HepG2 (cell line): Measurements from ENCODE around the gene CACNA1F. TPM values are rescaled to one million over a fixed set of nuclear protein-coding genes. Genes with fewer than 3 reads are reported as not detected.

ENCODE experiments used
- AGO1 ChIP-seq: fragments of 200-400 bp; formaldehyde crosslinking; IDR thresholded peaks from 2 replicates; pipeline ENCODE4 v1.6.1; 2017; ENCODE audit warnings: mild to moderate bottlenecking, low read depth, low read length, moderate library complexity; ENCODE audit not compliant: poor library complexity, severe bottlenecking
- EP300 ChIP-seq, 3 experiments: sonication (generic) in 1 of 3; formaldehyde crosslinking in 1 of 3; IDR thresholded peaks; 2 replicates each; pipeline versions ENCODE4 v1.5.1 to v1.6.1; 2011 to 2020; ENCODE audit warnings: low read depth in 2 of 3, low read length in 2 of 3, borderline replicate concordance in 1 of 3, improper control_type of control experiment in 1 of 3, mild to moderate bottlenecking in 1 of 3, missing genetic modification reagents in 1 of 3, moderate library complexity in 1 of 3
- HNF4G ChIP-seq, 2 experiments: sonication (generic) in 1 of 2; formaldehyde crosslinking in 1 of 2; IDR thresholded peaks; 2 replicates each; pipeline versions ENCODE4 v1.4.0 to v1.6.1; 2011 to 2020; ENCODE audit warnings: borderline replicate concordance in 2 of 2, low read depth in 2 of 2, mild to moderate bottlenecking in 2 of 2, low read length in 1 of 2, missing genetic modification reagents in 1 of 2, moderate library complexity in 1 of 2
- IKZF4 ChIP-seq: sonication (generic); formaldehyde crosslinking; IDR thresholded peaks from 2 replicates; pipeline ENCODE4 v1.5.1; 2020; ENCODE audit warnings: borderline replicate concordance, mild to moderate bottlenecking, low read depth, missing genetic modification reagents; ENCODE audit errors: not compliant biosample characterization
- KDM4B ChIP-seq: sonication (generic); formaldehyde crosslinking; IDR thresholded peaks from 2 replicates; pipeline ENCODE4 v1.4.0; 2020; ENCODE audit warnings: missing genetic modification reagents
- MLLT10 ChIP-seq: sonication (generic); formaldehyde crosslinking; IDR thresholded peaks from 2 replicates; pipeline ENCODE4 v1.4.0; 2020; ENCODE audit warnings: missing genetic modification reagents
- PAF1 ChIP-seq: IDR thresholded peaks from 2 replicates; pipeline ENCODE4 v1.6.1; 2016; ENCODE audit warnings: missing genetic modification reagents, missing compliant biosample characterization
- PATZ1 ChIP-seq: sonication (generic); formaldehyde crosslinking; IDR thresholded peaks from 2 replicates; pipeline ENCODE4 v1.4.0; 2020; ENCODE audit warnings: missing genetic modification reagents
- PBX3 ChIP-seq: sonication (generic); formaldehyde crosslinking; IDR thresholded peaks from 2 replicates; pipeline ENCODE4 v1.8.1; 2023; ENCODE audit warnings: missing genetic modification reagents, inconsistent platforms, borderline replicate concordance
- RAD51 ChIP-seq: fragments of 450-650 bp; IDR thresholded peaks from 2 replicates; pipeline ENCODE4 v1.6.1; 2016; ENCODE audit warnings: borderline replicate concordance
- RARA ChIP-seq: IDR thresholded peaks from 2 replicates; pipeline ENCODE4 v1.6.1; 2016; ENCODE audit warnings: missing genetic modification reagents, missing compliant biosample characterization
- SMARCE1 ChIP-seq: fragments of 450-650 bp; IDR thresholded peaks from 2 replicates; pipeline ENCODE4 v1.6.1; 2017; ENCODE audit warnings: borderline replicate concordance
- XRCC5 ChIP-seq: fragments of 200-400 bp; formaldehyde crosslinking; optimal IDR thresholded peaks from 2 replicates; pipeline ENCODE3; 2017; ENCODE audit warnings: mild to moderate bottlenecking, low read length
- ZFP36 ChIP-seq: fragments of 150-350 bp; IDR thresholded peaks from 2 replicates; pipeline ENCODE4 v1.6.1; 2018; ENCODE audit warnings: borderline replicate concordance, low read length, low read depth; ENCODE audit not compliant: partially characterized antibody
- ZNF24 ChIP-seq: fragments of 450-650 bp; IDR thresholded peaks from 2 replicates; pipeline ENCODE4 v1.6.1; 2017; ENCODE audit warnings: antibody characterized with exemption, mild to moderate bottlenecking
- ZNF333 ChIP-seq: sonication (generic); formaldehyde crosslinking; IDR thresholded peaks from 2 replicates; pipeline ENCODE4 v1.4.0; 2020; ENCODE audit warnings: mild to moderate bottlenecking, missing genetic modification reagents, borderline replicate concordance
- ZNF354B ChIP-seq: sonication (generic); formaldehyde crosslinking; IDR thresholded peaks from 2 replicates; pipeline ENCODE4 v1.8.0; 2022; ENCODE audit warnings: mild to moderate bottlenecking, missing genetic modification reagents
- ZNF678 ChIP-seq: sonication (generic); formaldehyde crosslinking; IDR thresholded peaks from 2 replicates; pipeline ENCODE4 v1.4.0; 2020; ENCODE audit warnings: mild to moderate bottlenecking, missing genetic modification reagents
- polyA plus RNA-seq, 8 experiments: library from polyadenylated mRNA; depleted of rRNA in 3 of 8; stranded (reverse) in 7 of 8; unstranded in 1 of 8; fragments of >200 nt; fragmentation: Illumina TruSeq in 4 of 8; extraction: Trizol in 4 of 8; gene quantifications; 2 replicates each; pipeline versions ENCODE4 v1.2.1 to v1.2.3, GENCODE V29; 2011 to 2016; ENCODE audit warnings: low read depth in 4 of 8, missing spikeins in 1 of 8, mixed read lengths in 1 of 8; ENCODE audit not compliant: insufficient read depth in 1 of 8
- total RNA-seq, 5 experiments: library from RNA; depleted of rRNA; stranded (reverse); fragments of >200 nt; fragmentation: Illumina TruSeq; extraction: Trizol; gene quantifications; 2 replicates each; pipeline ENCODE4 v1.2.3, GENCODE V29; 2016; ENCODE audit warnings: low read depth in 1 of 5
- TF ChIP-seq, protein P1 (sequence below): sonication (generic); formaldehyde crosslinking; IDR thresholded peaks from 2 replicates; pipeline ENCODE4 v1.4.0; 2020; ENCODE audit warnings: missing genetic modification reagents
- TF ChIP-seq, protein P2 (sequence below): sonication (generic); IDR thresholded peaks from 2 replicates; pipeline ENCODE4 v1.6.1; 2016; ENCODE audit warnings: low read depth, borderline replicate concordance

Gene CACNA1F
- total and polyA plus RNA-seq, 2 of the 13 experiments (the other 11 are each of a cell fraction or from before 2014, with no cell fraction given): 0.03 TPM; not detected in 1

GRCh38 chrX:49186125-49187027, 46.8 kb downstream of the CACNA1F start, which contains the start of gene PRICKLE3 (continued):
- TF ChIP-seq, protein P1, sequence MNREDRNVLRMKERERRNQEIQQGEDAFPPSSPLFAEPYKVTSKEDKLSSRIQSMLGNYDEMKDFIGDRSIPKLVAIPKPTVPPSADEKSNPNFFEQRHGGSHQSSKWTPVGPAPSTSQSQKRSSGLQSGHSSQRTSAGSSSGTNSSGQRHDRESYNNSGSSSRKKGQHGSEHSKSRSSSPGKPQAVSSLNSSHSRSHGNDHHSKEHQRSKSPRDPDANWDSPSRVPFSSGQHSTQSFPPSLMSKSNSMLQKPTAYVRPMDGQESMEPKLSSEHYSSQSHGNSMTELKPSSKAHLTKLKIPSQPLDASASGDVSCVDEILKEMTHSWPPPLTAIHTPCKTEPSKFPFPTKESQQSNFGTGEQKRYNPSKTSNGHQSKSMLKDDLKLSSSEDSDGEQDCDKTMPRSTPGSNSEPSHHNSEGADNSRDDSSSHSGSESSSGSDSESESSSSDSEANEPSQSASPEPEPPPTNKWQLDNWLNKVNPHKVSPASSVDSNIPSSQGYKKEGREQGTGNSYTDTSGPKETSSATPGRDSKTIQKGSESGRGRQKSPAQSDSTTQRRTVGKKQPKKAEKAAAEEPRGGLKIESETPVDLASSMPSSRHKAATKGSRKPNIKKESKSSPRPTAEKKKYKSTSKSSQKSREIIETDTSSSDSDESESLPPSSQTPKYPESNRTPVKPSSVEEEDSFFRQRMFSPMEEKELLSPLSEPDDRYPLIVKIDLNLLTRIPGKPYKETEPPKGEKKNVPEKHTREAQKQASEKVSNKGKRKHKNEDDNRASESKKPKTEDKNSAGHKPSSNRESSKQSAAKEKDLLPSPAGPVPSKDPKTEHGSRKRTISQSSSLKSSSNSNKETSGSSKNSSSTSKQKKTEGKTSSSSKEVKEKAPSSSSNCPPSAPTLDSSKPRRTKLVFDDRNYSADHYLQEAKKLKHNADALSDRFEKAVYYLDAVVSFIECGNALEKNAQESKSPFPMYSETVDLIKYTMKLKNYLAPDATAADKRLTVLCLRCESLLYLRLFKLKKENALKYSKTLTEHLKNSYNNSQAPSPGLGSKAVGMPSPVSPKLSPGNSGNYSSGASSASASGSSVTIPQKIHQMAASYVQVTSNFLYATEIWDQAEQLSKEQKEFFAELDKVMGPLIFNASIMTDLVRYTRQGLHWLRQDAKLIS (CRISPR knock-in tag): no peak
- TF ChIP-seq PBX3 (CRISPR knock-in tag) (no peak), ZFP36 (no peak), ZNF354B (CRISPR knock-in tag) (no peak), PAF1 (no peak), MLLT10 (no peak), EP300 (IDR thresholded peaks at IDR 0.05; ENCODE audit: low read depth in 2 of 2, low read length in 2 of 2) (no peak), EP300 (CRISPR knock-in tag; IDR thresholded peaks at IDR 0.05; ENCODE audit: borderline replicate concordance) (no peak), XRCC5 (peak; percentile 77), ZNF24 (no peak), IKZF4 (no peak), PATZ1 (CRISPR knock-in tag) (peak; percentile 52; the same call in 1 of the 2 replicates), KDM4B (CRISPR knock-in tag) (no peak), AGO1 (no peak), ZNF333 (CRISPR knock-in tag) (no peak), RAD51 (no peak), RARA (CRISPR knock-in tag) (no peak), SMARCE1 (no peak), ZNF678 (CRISPR knock-in tag) (no peak), HNF4G (IDR thresholded peaks at IDR 0.05; ENCODE audit: borderline replicate concordance, low read depth, low read length) (no peak), HNF4G (CRISPR knock-in tag; IDR thresholded peaks at IDR 0.05; ENCODE audit: borderline replicate concordance, low read depth) (no peak)
- TF ChIP-seq, protein P2, sequence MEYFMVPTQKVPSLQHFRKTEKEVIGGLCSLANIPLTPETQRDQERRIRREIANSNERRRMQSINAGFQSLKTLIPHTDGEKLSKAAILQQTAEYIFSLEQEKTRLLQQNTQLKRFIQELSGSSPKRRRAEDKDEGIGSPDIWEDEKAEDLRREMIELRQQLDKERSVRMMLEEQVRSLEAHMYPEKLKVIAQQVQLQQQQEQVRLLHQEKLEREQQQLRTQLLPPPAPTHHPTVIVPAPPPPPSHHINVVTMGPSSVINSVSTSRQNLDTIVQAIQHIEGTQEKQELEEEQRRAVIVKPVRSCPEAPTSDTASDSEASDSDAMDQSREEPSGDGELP: 0 out of 2 replicates have a peak, but pooled peaks have one; percentile 26
